ENCODE measurements around the gene TOGARAM1.

The TOGARAM1 gene

DNA sequence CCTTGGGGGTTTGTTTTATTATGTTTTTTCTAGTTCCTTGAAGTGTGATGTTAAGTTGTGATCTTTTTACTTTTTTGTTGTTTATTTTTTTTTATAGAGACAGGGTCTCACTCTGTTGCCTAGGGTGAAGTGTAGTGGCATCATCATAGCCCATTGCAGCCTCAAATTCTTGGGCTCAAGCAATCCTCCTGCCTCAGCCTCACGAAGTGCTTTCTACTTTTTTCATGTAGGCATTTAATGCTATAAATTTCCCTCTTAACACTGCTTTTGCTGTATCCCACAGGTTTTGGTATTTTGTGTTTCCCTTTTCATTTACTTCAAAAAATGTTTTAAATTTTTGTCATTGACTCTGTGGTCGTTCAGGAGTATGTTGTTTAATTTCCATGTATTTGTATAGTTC lies 95.4 kb downstream of the TOGARAM1 start:
- DNase-seq (ENCODE audit: low read depth): no peak
- TF ChIP-seq, protein P1, sequence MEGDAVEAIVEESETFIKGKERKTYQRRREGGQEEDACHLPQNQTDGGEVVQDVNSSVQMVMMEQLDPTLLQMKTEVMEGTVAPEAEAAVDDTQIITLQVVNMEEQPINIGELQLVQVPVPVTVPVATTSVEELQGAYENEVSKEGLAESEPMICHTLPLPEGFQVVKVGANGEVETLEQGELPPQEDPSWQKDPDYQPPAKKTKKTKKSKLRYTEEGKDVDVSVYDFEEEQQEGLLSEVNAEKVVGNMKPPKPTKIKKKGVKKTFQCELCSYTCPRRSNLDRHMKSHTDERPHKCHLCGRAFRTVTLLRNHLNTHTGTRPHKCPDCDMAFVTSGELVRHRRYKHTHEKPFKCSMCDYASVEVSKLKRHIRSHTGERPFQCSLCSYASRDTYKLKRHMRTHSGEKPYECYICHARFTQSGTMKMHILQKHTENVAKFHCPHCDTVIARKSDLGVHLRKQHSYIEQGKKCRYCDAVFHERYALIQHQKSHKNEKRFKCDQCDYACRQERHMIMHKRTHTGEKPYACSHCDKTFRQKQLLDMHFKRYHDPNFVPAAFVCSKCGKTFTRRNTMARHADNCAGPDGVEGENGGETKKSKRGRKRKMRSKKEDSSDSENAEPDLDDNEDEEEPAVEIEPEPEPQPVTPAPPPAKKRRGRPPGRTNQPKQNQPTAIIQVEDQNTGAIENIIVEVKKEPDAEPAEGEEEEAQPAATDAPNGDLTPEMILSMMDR (conservative IDR thresholded peaks at IDR 0.05; ENCODE audit: low read depth, low read length): no peak
- no peak overlapping the region for H3K4me3 ChIP-seq (ENCODE audit: low read length)

DNA sequence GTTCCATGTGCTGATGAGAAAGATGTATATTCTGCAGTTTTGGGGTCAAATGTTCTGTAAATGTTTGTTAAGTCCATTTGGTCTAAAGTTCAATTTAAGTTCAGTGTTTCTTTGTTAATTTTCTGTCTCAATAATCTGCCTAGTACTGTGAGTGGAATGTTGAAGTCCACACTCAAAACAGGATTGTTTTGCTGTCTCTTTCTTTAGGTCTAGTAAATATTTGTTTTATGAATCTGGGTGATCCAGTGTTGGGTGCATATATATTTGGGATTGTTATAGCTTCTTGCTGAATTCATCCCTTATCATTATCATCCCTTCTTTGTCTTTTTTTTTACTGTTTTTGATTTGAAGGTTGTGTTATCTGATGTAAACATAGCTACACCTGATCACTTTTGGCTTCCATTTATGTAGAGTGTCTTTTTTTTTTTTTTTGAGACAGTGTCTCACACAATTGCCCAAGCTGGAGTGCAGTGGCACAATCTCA lies 95.9 kb downstream of the TOGARAM1 start:
- no peak overlapping the region for H3K4me3 ChIP-seq (ENCODE audit: low read length)
- TF ChIP-seq, protein P1 (conservative IDR thresholded peaks at IDR 0.05; ENCODE audit: low read depth, low read length): no peak
- no peak for DNase-seq (ENCODE audit: low read depth)

DNA sequence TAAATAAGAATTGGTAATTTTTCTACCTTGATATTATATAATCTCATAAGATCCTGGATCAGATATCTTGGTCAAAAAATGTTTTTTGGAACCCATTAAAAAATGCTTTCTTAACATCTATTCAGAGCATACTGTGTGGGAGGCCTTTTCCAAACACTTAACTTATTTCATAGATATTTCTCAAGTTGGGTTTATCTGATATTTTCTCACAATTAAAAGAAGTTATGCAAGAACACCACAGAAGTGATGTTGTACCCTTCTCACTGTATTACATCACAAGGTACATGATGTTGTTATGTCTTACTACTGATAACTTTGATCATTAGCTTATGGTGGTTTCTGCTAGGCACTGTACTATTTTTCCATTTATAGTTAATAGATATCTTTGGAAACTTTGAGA lies 98.6 kb downstream of the TOGARAM1 start:
- H3K4me3 ChIP-seq (ENCODE audit: low read length): no peak overlapping the region
- no peak for DNase-seq (ENCODE audit: low read depth)
- TF ChIP-seq, protein P1 (conservative IDR thresholded peaks at IDR 0.05; ENCODE audit: low read depth, low read length): no peak

DNA sequence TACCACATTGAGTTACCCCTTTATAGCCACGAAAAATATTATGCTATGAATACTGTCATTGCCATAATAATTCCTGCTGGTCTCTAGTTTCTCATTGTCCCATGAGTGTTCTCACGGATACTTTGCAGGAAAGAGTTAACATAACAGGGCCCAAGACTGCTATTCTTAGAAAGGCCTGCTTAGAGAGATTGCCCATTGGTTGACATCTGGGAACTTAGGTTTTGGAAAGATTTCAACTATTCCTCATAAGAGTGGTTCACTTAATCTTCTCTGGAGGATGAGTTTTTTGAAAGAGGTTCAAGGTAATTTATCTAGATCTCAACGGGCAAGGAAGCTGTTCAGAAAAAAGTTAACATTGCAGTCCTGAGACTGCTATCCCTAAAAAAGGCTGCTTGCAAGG lies 103.5 kb downstream of the TOGARAM1 start:
- TF ChIP-seq, protein P1 (conservative IDR thresholded peaks at IDR 0.05; ENCODE audit: low read depth, low read length): no peak
- no peak overlapping the region for H3K4me3 ChIP-seq (ENCODE audit: low read length)

DNA sequence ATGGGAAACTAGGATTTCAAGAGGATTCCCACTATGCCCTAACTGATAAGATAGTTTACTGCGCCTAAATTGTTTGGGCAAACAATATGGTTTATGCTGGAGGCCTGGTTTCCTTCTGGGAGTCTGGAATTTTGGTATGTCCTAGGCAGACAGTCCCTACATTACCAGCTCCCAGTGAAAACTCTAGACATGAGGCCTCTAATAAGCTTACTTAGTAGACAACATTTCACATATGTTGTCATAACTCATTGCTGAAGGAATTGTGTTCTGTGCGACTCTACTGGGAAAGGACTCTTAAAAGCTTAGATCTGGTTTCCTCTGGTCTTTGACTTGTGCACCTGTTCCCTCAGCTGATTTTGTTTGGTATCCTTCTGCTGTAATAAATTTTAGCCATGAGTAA lies 104.0 kb downstream of the TOGARAM1 start:
- no peak for DNase-seq (ENCODE audit: low read depth)
- TF ChIP-seq, protein P1 (conservative IDR thresholded peaks at IDR 0.05; ENCODE audit: low read depth, low read length): no peak
- no peak overlapping the region for H3K4me3 ChIP-seq (ENCODE audit: low read length)

More for the DNA sequence above, 103.5 kb downstream of the TOGARAM1 start:
- DNase-seq (ENCODE audit: low read depth): no peak

DNA sequence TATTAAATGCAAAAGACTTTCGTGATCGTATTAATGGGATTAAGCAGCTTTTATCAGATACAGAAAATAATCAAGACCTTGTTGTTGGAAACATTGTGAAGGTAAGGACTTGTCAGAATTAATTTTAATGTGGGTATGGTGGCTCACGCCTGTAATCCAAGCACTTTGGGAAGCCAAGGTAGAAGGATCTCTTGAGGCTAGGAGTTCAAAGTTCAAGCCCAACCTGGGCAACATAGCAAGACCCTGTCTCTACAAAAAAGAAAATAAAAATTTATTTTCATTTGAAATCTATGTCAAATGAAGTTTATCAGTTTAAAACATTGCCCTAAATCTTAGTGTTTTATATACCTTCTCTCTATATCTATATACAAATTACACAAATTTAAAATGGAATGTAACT lies 104.7 kb downstream of the TOGARAM1 start:
- DNase-seq (ENCODE audit: low read depth): no peak
- H3K4me3 ChIP-seq (ENCODE audit: low read length): no peak overlapping the region
- TF ChIP-seq, protein P1 (conservative IDR thresholded peaks at IDR 0.05; ENCODE audit: low read depth, low read length): no peak

DNA sequence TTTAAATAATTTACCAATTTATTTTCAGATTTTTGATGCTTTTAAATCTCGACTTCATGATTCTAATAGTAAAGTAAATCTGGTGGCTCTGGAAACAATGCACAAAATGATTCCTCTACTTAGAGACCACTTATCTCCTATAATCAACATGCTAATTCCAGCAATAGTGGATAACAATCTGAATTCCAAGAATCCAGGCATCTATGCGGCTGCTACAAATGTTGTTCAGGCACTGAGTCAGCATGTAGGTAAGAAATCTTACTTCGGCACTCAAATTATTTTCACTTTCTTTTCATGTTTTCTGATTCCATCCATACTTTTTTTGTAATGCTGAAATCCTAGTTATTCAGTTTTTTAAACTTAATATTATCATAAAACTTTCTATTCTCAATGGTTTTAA lies 106.4 kb downstream of the TOGARAM1 start:
- DNase-seq (ENCODE audit: low read depth): no peak
- TF ChIP-seq, protein P1 (conservative IDR thresholded peaks at IDR 0.05; ENCODE audit: low read depth, low read length): no peak
- H3K4me3 ChIP-seq (ENCODE audit: low read length): no peak overlapping the region

All from retinal pigment epithelial cell (primary cell).